HG03108 (cell line): ENCODE results near the gene PGRMC2.

Source experiments
- ATAC-seq: cut with Tn5 transposase; IDR thresholded peaks from one replicate; pipeline ENCODE4 v1.9.1; 2021; ENCODE audit warnings: moderate library complexity; ENCODE audit not compliant: unreplicated experiment

Gene PGRMC2

GRCh38 chr4:128225148-128225547 is 62.5 kb downstream of the PGRMC2 start:
- ATAC-seq = no peak

GRCh38 chr4:128221586-128221985 is 66.0 kb downstream of the PGRMC2 start:
- no peak for ATAC-seq

- ATAC-seq = peak; percentile 69
Observed at GRCh38 chr4:128220286-128221235, 67.1 kb downstream of the PGRMC2 start.
